GM19467 (cell line): ENCODE measurements around the gene NCAM1.
"Not testable (repeated sequence)": the region's sequence is repeated elsewhere in the genome, so short reads cannot be mapped to it uniquely, and the experiment has no call there.

ENCODE experiments used
- ATAC-seq: cut with Tn5 transposase; IDR thresholded peaks from one replicate; pipeline ENCODE4 v1.9.1; 2021; ENCODE audit warnings: mild to moderate bottlenecking, moderate library complexity; ENCODE audit not compliant: unreplicated experiment

Gene NCAM1

DNA sequence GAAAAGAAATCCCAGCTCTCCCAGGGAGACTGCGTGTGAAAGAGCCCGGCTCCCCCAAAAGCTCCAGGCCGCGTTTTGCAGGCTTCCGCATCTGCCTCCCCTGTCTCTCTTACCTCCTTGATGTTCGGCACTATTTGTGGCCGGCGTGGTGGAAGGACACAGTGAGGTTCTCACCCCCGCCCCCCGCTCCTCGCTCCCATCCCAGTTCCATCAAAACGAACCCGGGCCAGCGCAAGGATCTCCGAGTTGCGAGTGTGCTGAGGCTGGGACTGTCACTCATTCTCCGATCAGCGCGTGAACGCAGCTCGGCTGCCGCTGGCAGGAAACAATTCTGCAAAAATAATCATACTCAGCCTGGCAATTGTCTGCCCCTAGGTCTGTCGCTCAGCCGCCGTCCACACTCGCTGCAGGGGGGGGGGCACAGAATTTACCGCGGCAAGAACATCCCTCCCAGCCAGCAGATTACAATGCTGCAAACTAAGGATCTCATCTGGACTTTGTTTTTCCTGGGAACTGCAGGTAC is at the start of gene NCAM1:
NCAM1 (plus strand) TSS at position 275 of the 523 bp plus-strand sequence.
- no peak for ATAC-seq

DNA sequence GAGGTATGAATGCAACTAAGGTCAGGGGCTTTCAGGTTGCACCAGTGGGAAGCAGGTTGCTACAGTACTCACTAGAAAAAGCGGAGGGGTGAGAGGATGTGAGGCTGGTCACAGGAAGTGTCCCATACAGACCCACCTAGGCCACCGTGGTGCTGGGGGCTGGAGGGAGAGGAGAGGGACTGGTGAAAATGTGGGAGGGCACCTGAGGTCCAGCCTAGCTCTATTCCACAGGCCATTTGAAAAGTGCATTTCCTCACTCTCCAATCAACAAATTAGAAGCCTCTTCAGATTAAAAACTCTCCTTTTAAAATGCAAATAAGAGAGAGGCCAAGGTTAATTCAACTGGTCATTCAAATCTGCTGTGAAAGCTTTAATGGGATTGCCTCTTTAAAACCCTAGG is 38.6 kb upstream of the NCAM1 start:
- no peak for ATAC-seq

DNA sequence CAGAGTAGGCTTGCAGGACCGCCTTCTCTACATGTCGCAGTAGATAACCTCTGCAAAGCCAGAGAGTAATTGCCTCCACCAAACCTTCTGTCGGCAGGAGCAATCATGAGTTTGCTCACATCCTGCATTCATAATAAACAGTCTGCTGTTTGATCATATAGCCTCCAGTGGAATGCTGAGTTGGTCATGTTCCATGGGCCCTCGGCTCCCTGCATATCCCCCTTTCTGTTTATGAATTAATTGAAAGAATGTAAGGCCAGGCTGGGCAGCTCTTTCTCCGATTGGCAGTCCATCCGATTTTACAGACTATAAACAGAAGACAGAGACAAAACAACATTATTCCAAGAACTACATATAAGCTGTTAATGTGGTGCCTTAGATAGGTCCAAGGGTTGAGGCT is 36.4 kb upstream of the NCAM1 start:
- ATAC-seq = not testable (repeated sequence)

DNA sequence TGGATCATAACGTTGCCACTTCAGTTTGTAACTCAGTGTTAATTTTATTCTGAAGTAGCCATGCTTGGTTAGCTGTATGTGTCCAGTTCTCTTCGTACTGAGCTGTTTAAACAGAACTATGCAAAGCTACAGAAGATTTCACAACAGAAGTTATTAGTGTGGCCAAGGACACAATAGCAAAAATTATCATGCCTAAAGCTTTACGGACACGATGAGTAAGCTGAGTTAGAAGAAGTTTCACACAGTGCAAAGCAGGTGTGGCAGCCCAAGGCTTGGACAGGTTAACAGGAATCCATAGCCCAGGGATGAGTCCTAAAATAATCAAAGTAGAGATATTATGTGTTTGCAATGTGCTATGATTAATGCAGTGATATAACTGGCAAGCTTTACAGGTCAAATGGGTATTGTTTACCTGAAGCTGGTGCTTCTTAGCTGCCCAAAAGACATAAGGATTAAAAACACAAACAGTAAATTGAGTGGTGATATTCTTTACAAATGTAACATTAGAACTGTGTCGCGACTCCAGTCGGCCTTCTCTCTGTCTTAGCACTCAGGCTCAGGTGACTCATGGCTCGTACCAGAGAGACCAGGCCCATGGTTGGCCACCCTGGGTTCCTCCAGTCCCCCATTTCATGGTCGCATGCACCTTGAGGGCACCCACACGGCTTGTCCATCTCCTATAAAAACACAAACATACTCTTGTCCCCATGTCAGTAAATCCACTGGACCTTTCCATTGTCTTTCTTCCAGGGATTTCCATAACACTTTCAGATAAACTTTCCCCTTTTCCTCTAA is 35.5 kb upstream of the NCAM1 start:
- no peak for ATAC-seq

DNA sequence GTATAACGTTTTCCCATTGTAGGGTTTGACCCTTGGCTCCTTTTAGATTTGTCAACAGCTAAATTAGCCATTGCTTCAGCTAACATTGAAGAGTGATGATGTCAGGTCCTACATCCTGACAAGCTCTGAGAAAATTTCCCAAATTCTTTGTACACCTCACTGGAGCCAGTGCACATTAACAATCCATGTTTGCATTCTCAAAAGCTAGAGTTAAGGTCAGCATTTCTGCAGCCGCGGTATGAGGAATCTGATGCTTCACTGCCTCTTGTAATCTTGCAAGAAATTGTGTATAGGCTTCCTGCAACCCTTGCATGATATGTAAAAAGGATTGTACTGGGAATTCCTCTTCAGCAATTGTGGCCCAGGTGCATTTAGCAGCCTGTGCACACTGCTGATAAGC is 33.1 kb upstream of the NCAM1 start:
- no peak for ATAC-seq

DNA sequence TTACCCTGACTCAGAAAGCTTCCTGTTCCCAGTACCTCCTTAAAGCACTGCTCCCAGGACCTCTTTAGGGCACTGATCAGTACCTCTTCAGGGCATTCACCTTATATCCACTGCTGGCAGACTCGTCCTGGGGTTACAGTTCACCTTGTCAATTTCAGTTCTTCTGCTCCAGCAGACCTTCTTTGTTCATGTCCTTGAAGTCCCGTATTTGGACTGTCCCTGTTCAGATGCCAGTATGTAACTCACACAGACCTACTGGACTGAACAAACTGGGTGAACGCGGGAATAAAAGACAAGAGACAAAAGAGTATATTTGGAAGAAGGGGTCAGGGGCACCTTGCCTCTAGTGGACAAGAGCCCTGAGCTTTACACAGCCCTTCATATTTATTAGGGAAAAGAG is 31.8 kb upstream of the NCAM1 start:
- ATAC-seq = no peak

DNA sequence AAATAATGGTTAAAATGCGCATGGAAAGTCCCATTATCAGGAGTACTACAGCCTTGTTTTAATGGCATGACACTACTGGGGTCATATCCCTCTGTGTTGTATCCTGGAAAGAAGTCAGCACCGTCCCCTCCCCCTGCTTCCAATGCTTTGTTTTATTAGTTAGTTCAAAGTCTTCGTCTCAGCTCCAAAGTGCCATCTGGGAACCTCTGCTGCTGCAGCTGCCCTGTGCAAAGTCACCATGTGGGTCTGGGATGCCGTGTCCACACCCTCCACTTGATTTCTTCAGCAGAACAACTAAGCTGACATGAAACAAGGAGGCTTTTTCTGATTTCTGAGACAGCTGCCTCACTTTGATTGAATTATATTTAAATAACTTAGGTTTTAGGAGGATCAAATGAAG is 29.5 kb upstream of the NCAM1 start:
- no peak for ATAC-seq

DNA sequence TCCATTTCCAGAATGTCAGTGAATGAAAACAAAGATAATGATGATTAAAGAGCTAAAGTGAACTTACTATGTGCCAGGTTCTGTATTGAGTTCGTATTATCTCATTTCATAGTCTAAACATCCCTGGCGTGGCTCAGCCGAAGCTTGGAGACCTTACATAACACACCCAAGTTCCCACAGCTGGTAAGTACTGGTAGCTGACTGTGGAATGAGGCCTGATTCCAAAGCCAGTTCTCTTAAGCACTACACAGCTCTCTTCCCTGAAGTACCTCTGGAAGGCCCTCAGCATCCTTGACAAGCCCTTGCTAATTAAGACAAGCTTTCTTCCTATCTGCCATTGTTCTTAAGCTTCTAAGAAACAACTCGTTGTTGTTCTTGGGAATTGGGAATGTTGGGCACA is 28.6 kb upstream of the NCAM1 start:
- no peak for ATAC-seq

DNA sequence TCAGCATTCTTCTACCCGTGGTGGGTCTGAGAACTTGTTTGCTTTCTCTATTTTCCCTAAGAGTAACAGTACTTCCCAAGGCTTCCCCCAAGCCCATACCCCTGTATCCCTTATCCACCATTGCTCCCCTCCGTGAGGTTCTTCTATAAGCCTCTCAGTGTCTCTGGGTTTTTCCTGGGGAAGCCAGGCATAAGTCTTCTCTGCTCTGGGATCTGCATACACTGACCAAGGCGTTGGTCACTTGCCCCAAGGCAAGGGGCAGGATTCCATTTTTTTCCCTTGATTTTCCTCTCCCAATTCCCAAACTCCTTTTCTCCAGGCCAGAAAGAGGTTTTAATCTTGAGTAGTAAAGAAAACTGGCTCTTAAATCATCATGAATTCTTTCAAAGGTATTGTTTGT is 27.2 kb upstream of the NCAM1 start:
- no peak for ATAC-seq

DNA sequence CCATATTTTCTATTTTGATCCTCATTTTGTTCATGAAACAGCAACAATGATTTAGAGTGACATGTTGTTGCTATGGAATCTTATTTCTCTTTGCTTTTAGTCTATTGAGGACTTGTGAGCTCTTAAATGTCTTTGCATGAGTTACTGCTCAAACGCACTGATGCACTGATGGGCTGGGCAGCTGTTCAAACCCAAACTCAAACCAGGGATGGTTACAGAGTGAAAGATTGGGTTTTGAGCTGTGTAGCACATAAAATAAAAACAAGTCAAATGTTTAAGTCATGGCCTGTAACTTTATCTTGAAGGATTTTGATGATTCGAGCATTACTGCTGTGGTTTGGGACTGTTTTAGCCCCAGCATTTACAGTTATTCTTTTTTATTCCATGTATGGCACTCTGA is 20.1 kb upstream of the NCAM1 start:
- ATAC-seq = no peak

DNA sequence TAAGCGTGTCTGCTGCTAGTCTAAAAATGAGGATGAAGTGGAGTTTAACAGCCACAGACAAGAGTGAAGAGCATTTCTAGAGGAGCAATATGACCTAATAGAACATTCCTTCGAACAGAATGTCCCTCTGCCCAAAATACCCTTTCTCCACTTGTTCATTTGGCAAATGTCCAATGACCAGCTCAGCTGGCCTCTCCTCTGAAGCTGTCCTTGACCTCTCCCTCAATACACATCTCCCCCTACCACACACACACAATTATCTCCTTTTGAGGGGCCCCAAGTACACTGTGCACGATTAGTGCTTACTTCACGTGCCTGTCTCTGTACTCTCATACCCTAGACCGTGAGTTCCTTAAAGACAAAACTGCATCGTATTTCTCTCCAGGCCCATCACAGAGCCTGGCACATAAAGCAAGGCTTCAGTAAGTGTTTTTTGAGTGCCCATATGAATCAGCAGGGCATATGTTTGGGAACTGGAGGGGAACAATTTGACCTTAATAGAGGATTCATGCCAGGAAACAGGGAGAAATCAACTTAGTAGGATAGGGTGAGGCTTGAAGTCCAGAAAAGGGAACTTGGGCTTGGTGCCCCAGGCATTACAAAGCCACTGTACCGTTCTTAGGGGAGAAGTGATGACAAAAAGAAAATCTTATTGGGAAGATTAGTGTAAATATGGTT is 18.1 kb upstream of the NCAM1 start:
- no peak for ATAC-seq

DNA sequence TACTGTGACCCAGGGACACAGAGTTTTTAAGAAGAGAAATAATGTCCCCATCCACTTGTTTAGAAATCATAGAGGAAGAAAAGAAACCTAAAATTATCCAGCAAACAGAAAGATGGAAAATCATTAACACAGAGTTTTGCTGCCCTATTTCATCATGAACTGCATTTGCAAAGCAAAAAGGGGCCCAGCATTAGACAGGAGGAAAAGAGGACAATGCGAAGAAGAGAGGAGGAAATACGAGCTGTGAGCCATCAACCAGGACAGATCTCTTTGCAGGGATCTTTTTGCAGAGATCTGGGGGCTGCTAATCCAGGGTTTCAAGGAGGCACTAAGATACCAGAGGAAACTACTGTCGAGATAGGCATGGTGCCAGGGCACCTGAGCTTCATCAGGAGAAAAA is 14.4 kb upstream of the NCAM1 start:
- ATAC-seq = no peak

DNA sequence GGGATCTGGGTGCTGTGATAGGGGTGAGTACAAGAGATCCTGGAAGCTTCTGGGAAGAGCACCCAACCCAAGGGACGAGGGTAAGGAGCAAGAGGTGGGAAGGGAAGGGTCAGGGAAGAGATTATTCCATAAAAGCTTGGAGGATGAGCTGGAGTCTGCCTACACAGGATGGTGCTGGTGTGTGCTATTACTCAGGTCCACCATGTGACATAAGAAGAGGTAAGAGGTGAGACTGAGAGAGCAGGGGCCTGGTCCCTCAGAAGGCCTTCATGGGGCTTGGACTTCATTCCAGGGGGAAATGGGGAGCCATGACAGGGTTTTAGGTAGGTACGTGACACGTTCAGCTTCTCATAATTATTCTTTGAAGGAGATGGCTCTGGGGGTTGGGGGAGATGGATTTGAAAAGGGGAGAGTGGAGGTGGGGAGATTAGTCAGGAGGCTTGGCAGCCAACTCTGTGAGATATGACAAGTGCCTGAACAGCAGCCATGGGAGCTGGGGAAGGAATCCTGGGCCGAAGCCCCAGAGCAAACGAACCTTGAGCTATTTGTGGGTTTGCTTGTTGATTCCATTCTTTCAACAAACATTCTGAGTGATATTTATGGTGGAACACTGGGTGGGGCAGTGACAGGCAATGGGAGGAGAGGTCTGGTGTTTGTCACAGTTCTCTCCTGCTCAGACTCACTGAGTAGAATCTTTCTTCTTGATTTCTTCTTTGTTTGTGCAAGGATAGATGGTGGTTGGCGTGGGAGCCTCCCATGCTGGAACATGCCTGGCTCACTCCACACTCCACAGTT is 11.2 kb upstream of the NCAM1 start:
- ATAC-seq = no peak

DNA sequence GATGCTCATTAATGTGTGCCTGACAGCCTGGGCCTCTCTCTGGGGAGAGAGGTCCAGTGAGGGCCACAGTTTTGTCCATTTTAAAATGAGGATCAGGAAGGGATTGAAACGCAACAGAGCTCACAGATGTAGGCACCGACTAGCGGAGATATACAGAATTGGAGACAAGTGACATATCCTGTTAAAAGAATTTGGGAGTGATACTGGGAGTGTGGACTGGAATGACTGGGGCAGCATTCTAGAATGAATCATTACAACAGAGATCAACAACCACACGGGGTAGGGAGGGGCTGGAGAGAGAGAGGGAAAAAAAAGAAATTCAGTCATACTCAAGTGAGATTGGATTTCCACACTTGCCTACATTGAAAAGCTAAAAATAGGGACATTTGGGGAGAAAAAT is 2.5 kb upstream of the NCAM1 start:
- no peak for ATAC-seq

DNA sequence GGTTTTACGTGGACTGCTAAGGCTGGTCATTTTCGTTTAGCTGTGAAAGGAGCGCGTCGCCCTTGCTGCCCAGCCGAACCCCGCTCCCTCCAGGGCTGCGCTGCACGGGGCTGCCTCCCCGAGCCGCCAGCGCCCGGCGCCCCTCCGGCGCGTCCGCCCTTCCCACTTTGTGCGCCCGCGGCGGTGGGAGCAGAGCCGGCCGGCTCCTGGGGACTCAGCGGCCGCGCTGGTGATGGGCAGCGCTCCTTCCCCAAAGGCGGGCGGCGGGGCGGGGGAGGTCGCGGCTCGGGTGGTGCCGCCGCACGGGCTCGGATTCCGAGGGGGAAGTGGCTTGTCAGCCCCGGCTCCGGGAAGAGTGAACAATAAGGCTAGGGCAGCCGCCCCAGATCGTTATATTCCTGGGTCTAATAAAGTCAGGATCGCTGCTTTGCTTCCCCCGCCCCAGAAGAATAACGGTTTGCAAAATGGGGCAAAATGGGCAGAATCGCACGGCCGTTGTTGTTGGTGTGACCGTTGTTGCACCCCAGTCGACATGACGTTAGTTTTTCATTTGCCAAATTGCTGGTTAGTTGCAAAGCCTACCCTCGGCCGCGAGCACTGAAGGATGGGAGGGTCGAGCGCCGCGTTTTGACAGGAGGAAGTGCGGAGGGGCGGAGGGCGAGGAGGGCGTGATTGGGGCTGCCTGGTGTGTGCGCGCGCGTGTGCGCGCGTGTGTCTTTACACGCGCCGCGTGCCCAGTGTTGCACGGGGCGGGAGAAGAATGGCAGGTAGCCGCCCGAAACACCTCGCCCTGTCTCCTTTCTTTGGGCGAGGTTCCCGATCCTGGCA is 745 bp downstream of the NCAM1 start:
- no peak for ATAC-seq

DNA sequence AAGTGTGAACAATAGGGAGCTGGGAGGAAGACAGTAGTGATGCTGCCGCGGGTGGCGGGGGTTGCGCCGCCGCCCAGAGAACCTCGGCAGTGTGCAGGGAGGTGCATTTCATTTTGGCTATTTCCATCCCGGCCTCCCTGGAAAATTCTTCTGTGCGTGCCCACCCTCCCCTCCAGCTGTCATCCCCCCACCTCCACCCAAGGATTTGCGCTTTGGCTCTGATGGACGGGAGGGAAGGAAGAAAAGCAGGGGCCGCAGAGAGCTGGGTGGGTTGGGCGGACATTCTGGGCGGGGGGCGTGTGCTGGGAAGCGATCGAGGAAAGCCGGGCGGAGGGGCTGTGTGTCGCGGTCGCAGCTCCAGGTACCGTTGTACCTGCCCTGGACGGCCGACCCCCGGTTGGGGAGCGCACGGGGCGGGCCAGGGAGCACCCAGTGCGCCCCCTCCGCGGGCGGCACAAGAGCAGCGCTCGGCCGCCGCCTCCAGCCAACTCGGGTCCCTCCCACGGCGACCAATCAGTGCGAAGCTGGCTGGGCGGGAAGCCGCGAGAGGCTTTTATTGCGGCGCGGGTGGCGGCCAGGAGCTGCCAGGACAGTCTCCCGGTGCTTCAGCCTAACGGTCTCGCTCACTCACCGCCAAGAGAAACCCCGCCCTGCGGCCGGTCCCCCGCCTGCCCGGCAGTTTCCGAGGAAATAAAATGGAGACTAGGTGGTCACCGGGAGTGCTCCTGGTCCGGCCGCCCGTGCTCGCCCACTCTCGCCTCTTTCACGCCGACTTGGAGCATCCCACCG is 1.6 kb downstream of the NCAM1 start:
- ATAC-seq = no peak

DNA sequence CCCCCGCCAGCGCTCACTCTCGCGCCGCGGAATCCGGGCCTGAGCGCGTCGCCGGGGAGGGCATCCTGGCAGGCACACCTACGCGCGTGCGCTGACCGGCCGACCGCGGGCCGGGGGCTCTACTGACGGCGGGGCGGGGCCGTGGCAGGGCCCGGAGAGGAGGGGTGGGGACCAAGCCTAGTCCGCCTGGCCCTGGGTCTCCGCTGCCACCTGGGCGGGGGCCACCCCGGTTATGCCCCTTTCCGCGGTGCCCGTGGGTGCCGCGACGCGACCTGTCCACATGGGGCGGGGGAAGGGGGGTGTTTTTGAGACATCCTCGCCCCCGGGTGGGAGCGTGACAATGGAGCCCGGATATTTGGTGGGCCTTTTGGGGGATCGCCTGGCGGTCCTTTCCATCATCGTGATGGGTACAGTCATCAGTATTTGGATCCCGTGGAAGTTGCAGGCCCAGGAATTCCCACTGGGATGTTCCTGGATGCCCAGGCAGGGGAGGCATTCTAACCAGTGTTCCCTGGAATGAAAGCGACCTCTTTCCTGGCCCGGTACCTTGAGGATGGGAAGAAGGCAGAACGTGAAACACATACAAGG is 2.2 kb downstream of the NCAM1 start:
- ATAC-seq = no peak

DNA sequence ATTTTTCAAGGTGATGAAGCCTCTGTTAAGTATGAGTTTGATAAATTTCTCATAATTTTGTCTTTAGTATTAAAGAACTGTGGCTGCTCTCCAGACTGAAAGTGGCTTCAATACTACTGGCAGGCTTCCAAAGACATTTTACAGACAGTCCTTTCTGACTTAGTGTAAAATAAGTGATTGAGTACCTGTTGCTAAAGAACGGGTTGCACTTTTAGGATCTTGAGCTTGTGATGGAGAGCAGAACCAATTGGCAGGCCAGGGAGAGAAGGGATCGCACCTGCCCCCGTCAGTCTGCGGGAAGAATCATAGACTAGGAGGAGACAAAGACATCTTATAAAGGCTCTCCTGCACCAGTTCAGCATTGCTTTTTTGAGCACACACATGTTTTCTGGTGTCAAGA is 4.4 kb downstream of the NCAM1 start:
- ATAC-seq = no peak

DNA sequence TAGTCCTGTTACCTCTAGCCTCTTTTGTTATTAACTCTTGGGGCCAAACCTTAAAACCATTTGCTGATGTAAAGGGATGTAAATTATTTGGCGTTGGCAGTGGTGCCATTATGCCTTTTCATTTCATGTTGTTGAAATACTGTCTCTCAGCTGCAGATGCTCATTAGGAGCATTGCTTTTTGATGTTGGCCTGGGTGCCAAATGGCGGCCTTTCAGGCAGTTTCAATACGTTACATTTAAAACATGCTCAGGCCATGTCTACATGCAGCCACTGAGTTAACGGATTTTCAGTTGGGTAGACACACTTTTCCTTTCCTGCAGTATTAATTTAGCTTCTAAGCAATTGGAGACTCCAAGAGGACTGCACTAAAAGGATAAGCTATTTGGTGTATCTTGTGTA is 5.3 kb downstream of the NCAM1 start:
- ATAC-seq = no peak

DNA sequence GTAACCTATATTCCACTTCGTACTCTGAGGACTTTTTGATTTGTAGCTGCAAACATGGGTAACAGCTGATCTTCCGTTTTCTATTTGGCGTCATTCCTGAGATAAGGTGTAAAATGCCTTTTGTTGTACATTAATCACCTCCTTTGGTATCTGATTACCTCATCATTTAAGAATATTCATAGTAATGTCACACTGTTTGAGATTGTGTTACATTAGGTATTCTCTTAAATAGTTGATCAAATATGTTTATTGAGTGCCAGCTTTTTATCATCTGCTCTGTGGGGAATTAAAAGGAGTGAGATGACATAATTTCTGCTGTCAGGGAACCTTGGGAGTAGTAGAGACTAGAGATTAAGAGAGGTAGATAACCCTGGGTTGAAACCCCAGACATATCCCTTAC is 5.9 kb downstream of the NCAM1 start:
- no peak for ATAC-seq
